Measurements from ENCODE around the gene NTSR1.

- no peak for TF ChIP-seq CTCF (IDR thresholded peaks at IDR 0.05)
- no peak for TF ChIP-seq EZH2phosphoT487 (IDR thresholded peaks at IDR 0.05)
Observed at GRCh38 chr20:62699296-62699695, 9.3 kb upstream of the NTSR1 start.

Data from neural progenitor cell (in vitro differentiated cells).